H9 (cell line): Measurements from ENCODE around the gene IL17A. TPM values are rescaled to one million over a fixed set of nuclear protein-coding genes. Genes with fewer than 3 reads are reported as not detected.

Experiments
- DNase-seq: peaks from one replicate; pipeline ENCODE4 v3.0.0-alpha.2; 2017
- H2AFZ ChIP-seq: one replicate; pipeline ENCODE4 v1.6.1; 2013; ENCODE audit warnings: mild to moderate bottlenecking, low read length, control low read depth, moderate library complexity
- H2AK5ac ChIP-seq: 2 replicates; pipeline ENCODE4 v1.6.1; 2013; ENCODE audit warnings: low read length, control low read depth, mixed read lengths; ENCODE audit not compliant: insufficient read length
- H2BK120ac ChIP-seq: one replicate; pipeline ENCODE4 v1.6.1; 2013; ENCODE audit warnings: low read depth, mild to moderate bottlenecking, low read length, control low read depth, inconsistent platforms; ENCODE audit not compliant: poor library complexity, severe bottlenecking
- H2BK12ac ChIP-seq: 2 replicates; pipeline ENCODE4 v1.6.1; 2013; ENCODE audit warnings: low read length, control low read depth, mixed read lengths, low read depth; ENCODE audit not compliant: insufficient read length
- H2BK15ac ChIP-seq: 2 replicates; pipeline ENCODE4 v1.6.1; 2013; ENCODE audit warnings: low read depth, low read length, control low read depth
- H2BK20ac ChIP-seq: one replicate; pipeline ENCODE4 v1.6.1; 2013; ENCODE audit warnings: low read depth, mild to moderate bottlenecking, low read length, control low read depth, inconsistent platforms; ENCODE audit not compliant: poor library complexity, severe bottlenecking
- H2BK5ac ChIP-seq: 2 replicates; pipeline ENCODE4 v1.6.1; 2013; ENCODE audit warnings: low read length, control low read depth, mixed read lengths; ENCODE audit not compliant: insufficient read length
- H3K14ac ChIP-seq: 2 replicates; pipeline ENCODE4 v1.6.1; 2013; ENCODE audit warnings: low read length, control low read depth; ENCODE audit not compliant: insufficient read depth
- H3K18ac ChIP-seq: 2 replicates; pipeline ENCODE4 v1.6.1; 2013; ENCODE audit warnings: low read depth, mild to moderate bottlenecking, mixed read lengths, low read length, control low read depth; ENCODE audit not compliant: insufficient read length
- H3K23ac ChIP-seq: 2 replicates; pipeline ENCODE4 v1.6.1; 2013; ENCODE audit warnings: low read length, control low read depth, mixed read lengths, low read depth; ENCODE audit not compliant: insufficient read length
- H3K23me2 ChIP-seq: 2 replicates; pipeline ENCODE4 v1.6.1; 2013; ENCODE audit warnings: low read depth, mild to moderate bottlenecking, mixed read lengths, low read length, control low read depth; ENCODE audit not compliant: insufficient read length, poor library complexity, severe bottlenecking
- H3K27ac ChIP-seq: 2 replicates; pipeline ENCODE4 v1.5.1; 2013; ENCODE audit warnings: low read length, control low read depth, mixed read lengths, low read depth; ENCODE audit not compliant: insufficient read length
- H3K27me3 ChIP-seq: 2 replicates; pipeline ENCODE4 v1.6.1; 2013; ENCODE audit warnings: low read length, control low read depth, inconsistent platforms; ENCODE audit not compliant: insufficient read depth
- H3K4ac ChIP-seq: 2 replicates; pipeline ENCODE4 v1.6.1; 2013; ENCODE audit warnings: low read depth, mild to moderate bottlenecking, control low read depth, inconsistent platforms, low read length, moderate library complexity
- H3K4me1 ChIP-seq: 2 replicates; pipeline ENCODE4 v1.6.1; 2013; ENCODE audit warnings: low read length, control low read depth, inconsistent platforms; ENCODE audit not compliant: insufficient read depth
- H3K4me2 ChIP-seq: 2 replicates; pipeline ENCODE4 v1.6.1; 2013; ENCODE audit warnings: low read length, control low read depth, mixed read lengths; ENCODE audit not compliant: insufficient read length, insufficient read depth
- H3K56ac ChIP-seq: 2 replicates; pipeline ENCODE4 v1.6.1; 2013; ENCODE audit warnings: low read depth, mild to moderate bottlenecking, mixed read lengths, low read length, control low read depth; ENCODE audit not compliant: insufficient read length
- H3K79me1 ChIP-seq: 2 replicates; pipeline ENCODE4 v1.6.1; 2013; ENCODE audit warnings: low read depth, mild to moderate bottlenecking, moderate library complexity, low read length, control low read depth, inconsistent platforms; ENCODE audit not compliant: insufficient read depth, poor library complexity, severe bottlenecking
- H3K79me2 ChIP-seq: 2 replicates; pipeline ENCODE4 v1.6.1; 2013; ENCODE audit warnings: low read length, control low read depth, inconsistent platforms; ENCODE audit not compliant: insufficient read depth
- H3K9ac ChIP-seq: 2 replicates; pipeline ENCODE4 v1.6.1; 2013; ENCODE audit warnings: low read length, control low read depth, mixed read lengths; ENCODE audit not compliant: insufficient read length; ENCODE audit errors: extremely low read depth
- H3K9me3 ChIP-seq: one replicate; pipeline ENCODE4 v1.6.1; 2013; ENCODE audit warnings: low read depth, low read length, inconsistent platforms; ENCODE audit not compliant: control insufficient read depth
- H3T11ph ChIP-seq: one replicate; pipeline ENCODE4 v1.6.1; 2013; ENCODE audit warnings: mild to moderate bottlenecking, low read length, control low read depth, inconsistent platforms
- H4K20me1 ChIP-seq: one replicate; pipeline ENCODE4 v1.6.1; 2013; ENCODE audit not compliant: control insufficient read depth, insufficient read length, insufficient read depth
- H4K5ac ChIP-seq: 2 replicates; pipeline ENCODE4 v1.6.1; 2013; ENCODE audit warnings: low read depth, mild to moderate bottlenecking, mixed read lengths, low read length, control low read depth; ENCODE audit not compliant: insufficient read length
- H4K8ac ChIP-seq: replicated peaks from 2 replicates; pipeline ENCODE4 v1.6.1; 2013; ENCODE audit warnings: low read length, control low read depth, mixed read lengths, low read depth; ENCODE audit not compliant: insufficient read length
- H4K91ac ChIP-seq: 2 replicates; pipeline ENCODE4 v1.6.1; 2013; ENCODE audit warnings: low read depth, mild to moderate bottlenecking, moderate library complexity, mixed read lengths, low read length, control low read depth; ENCODE audit not compliant: insufficient read length
- H3K27ac Mint-ChIP-seq, 3 experiments: 2 replicates in 2 of 3; 3 replicates in 1 of 3; pipeline ENCODE4 v1.8.0; 2020 to 2021; ENCODE audit warnings: mixed read lengths in 3 of 3, mild to moderate bottlenecking in 1 of 3, moderate library complexity in 1 of 3
- H3K27me3 Mint-ChIP-seq: 2 replicates; pipeline ENCODE4 v1.8.0; 2021; ENCODE audit warnings: low read depth, mild to moderate bottlenecking, moderate library complexity, mixed read lengths
- H3K36me3 Mint-ChIP-seq, 3 experiments: 2 replicates in 2 of 3; 3 replicates in 1 of 3; pipeline ENCODE4 v1.8.0; 2020 to 2021; ENCODE audit warnings: low read depth in 3 of 3, mixed read lengths in 3 of 3; ENCODE audit not compliant: insufficient read depth in 1 of 3
- H3K4me1 Mint-ChIP-seq, 2 experiments: 2 replicates each; pipeline ENCODE4 v1.8.0; 2020; ENCODE audit warnings: mixed read lengths in 2 of 2
- H3K4me3 Mint-ChIP-seq, 2 experiments: 2 replicates in 1 of 2; 3 replicates in 1 of 2; pipeline ENCODE4 v1.8.0; 2020 to 2021; ENCODE audit warnings: mild to moderate bottlenecking in 2 of 2, mixed read lengths in 2 of 2, moderate library complexity in 1 of 2
- H3K9me3 Mint-ChIP-seq, 2 experiments: 2 replicates in 1 of 2; 3 replicates in 1 of 2; pipeline ENCODE4 v1.8.0; 2020; ENCODE audit warnings: mild to moderate bottlenecking in 2 of 2, mixed read lengths in 2 of 2, moderate library complexity in 1 of 2
- CTCF ChIP-seq: fragments of 200-600 bp; sonication (generic); conservative IDR thresholded peaks from 3 replicates; pipeline ENCODE4 v1.8.0; 2021; ENCODE audit warnings: antibody characterized with exemption, mild to moderate bottlenecking
- WGBS: extraction: QIAGEN DNeasy Blood & Tissue Kit; methylation state at CpG from one replicate; pipeline ENCODE4 v1.1.7; 2013; ENCODE audit warnings: missing lambda C conversion rate, low lambda C conversion rate, mixed read lengths; ENCODE audit not compliant: insufficient read length; ENCODE audit errors: extremely low coverage; 5-methylcytosine and 5-hydroxymethylcytosine counted together
- total RNA-seq: library from RNA; stranded (reverse); gene quantifications from 2 replicates; pipeline ENCODE4 v1.2.1, GENCODE V29; 2021

Gene IL17A
- total RNA-seq, 1 experiment from 2014 or later = not detected

DNA sequence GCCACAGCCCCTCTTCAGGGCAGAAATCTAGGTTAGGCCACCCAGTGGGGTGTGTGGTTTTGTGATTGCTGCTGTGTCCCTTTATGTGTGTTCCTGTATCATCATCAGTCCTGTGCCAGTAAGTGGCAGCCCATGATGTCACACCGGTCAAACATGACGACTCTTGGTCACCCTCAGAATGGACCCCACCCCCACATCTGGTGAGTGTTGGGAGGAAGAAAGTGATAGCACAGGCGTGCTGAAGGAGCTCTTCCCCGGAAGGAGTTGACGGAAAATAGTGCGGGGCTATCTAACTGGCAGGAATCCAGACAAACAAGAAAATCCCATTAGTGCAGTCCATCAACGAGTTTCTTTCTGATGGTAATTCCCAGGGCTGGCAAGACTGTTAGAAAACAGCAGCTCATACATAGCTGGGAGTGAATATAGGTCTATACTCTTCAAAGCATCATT, 33.4 kb upstream of the IL17A start:
- Histone ChIP-seq H4K91ac (no peak overlapping the region), H4K8ac (no peak overlapping the region), H3K79me1 (no peaks in the 10 kb centered on the region), H2AFZ (no peak overlapping the region), H3K79me2 (no peaks in the 10 kb centered on the region), H3K23ac (no peak overlapping the region), H3T11ph (no peak overlapping the region), H2AK5ac (no peak overlapping the region), H3K27me3 (no peaks in the 10 kb centered on the region), H3K27ac (no peak overlapping the region), H3K23me2 (no peaks in the 10 kb centered on the region), H4K5ac (no peak overlapping the region), H4K20me1 (no peaks in the 10 kb centered on the region), H3K9ac (no peak overlapping the region), H2BK20ac (no peak overlapping the region), H3K18ac (no peak overlapping the region), H2BK15ac (no peak overlapping the region), H2BK5ac (no peak overlapping the region), H3K9me3 (no peaks in the 10 kb centered on the region), H2BK12ac (no peak overlapping the region), H3K14ac (no peak overlapping the region), H3K4ac (no peak overlapping the region), H3K4me2 (no peak overlapping the region), H2BK120ac (no peak overlapping the region), H3K56ac (no peak overlapping the region), H3K4me1 (peaks cover 22% of the 10 kb centered on the region)
- H3K36me3 Mint-ChIP-seq = no peaks in the 10 kb centered on the region; a peak in 2 of 7 replicates
- no peak overlapping the region for H3K4me3 Mint-ChIP-seq
- H3K9me3 Mint-ChIP-seq = no peaks in the 10 kb centered on the region; a peak in 1 of 5 replicates
- no peak for TF ChIP-seq CTCF
- DNase-seq = no peak
- H3K27ac Mint-ChIP-seq = peak overlapping the region in 1 of 3 experiments; percentile 78; a peak in 1 of 7 replicates
- peaks cover 45 to 50% of the 10 kb centered on the region in 2 experiments for H3K4me1 Mint-ChIP-seq
- WGBS = no CpG with 5 or more reads among the region's 7 CpGs
- H3K27me3 Mint-ChIP-seq = no peaks in the 10 kb centered on the region; the same call in 1 of the 2 replicates
